Stimulated activated CD8-positive, alpha-beta memory T cell treated with anti-CD3 and anti-CD28 coated beads, Interleukin-12 subunit alpha, Interleukin-12 subunit beta, amount 100 ng/mL, for 1 hour (primary cell): ENCODE data around the gene POLA1.
"Not testable (repeated sequence)": the region's sequence is repeated elsewhere in the genome, so short reads cannot be mapped to it uniquely, and the experiment has no call there.

ENCODE experiments used
- DNase-seq: peaks from one replicate; pipeline ENCODE4 v3.0.0-alpha.2; 2020; ENCODE audit warnings: low read depth

POLA1 gene

GRCh38 chrX:24796204-24796603 is 102.5 kb downstream of the POLA1 start:
- DNase-seq = no peak

- no peak for DNase-seq
Observed at GRCh38 chrX:24799078-24799477, 105.4 kb downstream of the POLA1 start.

- DNase-seq = no peak
Observed at GRCh38 chrX:24799565-24799964, 105.8 kb downstream of the POLA1 start.

GRCh38 chrX:24805201-24805600 is 111.5 kb downstream of the POLA1 start:
- no peak for DNase-seq

- DNase-seq = not testable (repeated sequence)
Observed at GRCh38 chrX:24819807-24820206, 126.1 kb downstream of the POLA1 start.

- DNase-seq = no peak
Observed at GRCh38 chrX:24828147-24828546, 134.4 kb downstream of the POLA1 start.

- no peak for DNase-seq
Observed at GRCh38 chrX:24828600-24828999, 134.9 kb downstream of the POLA1 start.

GRCh38 chrX:24833695-24834094 is 140.0 kb downstream of the POLA1 start:
- no peak for DNase-seq

- DNase-seq = no peak
Observed at GRCh38 chrX:24837966-24838365, 144.2 kb downstream of the POLA1 start.

GRCh38 chrX:24838629-24839028 is 144.9 kb downstream of the POLA1 start:
- no peak for DNase-seq

GRCh38 chrX:24839331-24839730 is 145.6 kb downstream of the POLA1 start:
- no peak for DNase-seq

- no peak for DNase-seq
Observed at GRCh38 chrX:24842486-24842885, 148.8 kb downstream of the POLA1 start.

- DNase-seq = no peak
Observed at GRCh38 chrX:24846550-24847150, 152.9 kb downstream of the POLA1 start.

- no peak for DNase-seq
Observed at GRCh38 chrX:24851289-24851688, 157.6 kb downstream of the POLA1 start.

GRCh38 chrX:24851780-24852179 is 158.1 kb downstream of the POLA1 start:
- DNase-seq = no peak

- no peak for DNase-seq
Observed at GRCh38 chrX:24858004-24858746, 164.5 kb downstream of the POLA1 start.

- no peak for DNase-seq
Observed at GRCh38 chrX:24859211-24859841, 165.6 kb downstream of the POLA1 start.

GRCh38 chrX:24860140-24860539 is 166.4 kb downstream of the POLA1 start:
- DNase-seq = no peak

- DNase-seq = no peak
Observed at GRCh38 chrX:24862343-24862742, 168.6 kb downstream of the POLA1 start.

GRCh38 chrX:24863779-24864178 is 170.1 kb downstream of the POLA1 start:
- DNase-seq = not testable (repeated sequence)

- DNase-seq = no peak
Observed at GRCh38 chrX:24870143-24870542, 176.4 kb downstream of the POLA1 start.

- no peak for DNase-seq
Observed at GRCh38 chrX:24874604-24875247, 181.0 kb downstream of the POLA1 start.
